GM12874 (cell line): Measurements from ENCODE around the gene KIF1C.

ENCODE experiments used
- CTCF ChIP-seq: IDR thresholded peaks from 2 replicates; pipeline ENCODE4 v1.5.1; 2011; ENCODE audit warnings: low read depth, mild to moderate bottlenecking, control low read depth, low read length, moderate library complexity; ENCODE audit not compliant: insufficient read depth

The KIF1C gene

DNA sequence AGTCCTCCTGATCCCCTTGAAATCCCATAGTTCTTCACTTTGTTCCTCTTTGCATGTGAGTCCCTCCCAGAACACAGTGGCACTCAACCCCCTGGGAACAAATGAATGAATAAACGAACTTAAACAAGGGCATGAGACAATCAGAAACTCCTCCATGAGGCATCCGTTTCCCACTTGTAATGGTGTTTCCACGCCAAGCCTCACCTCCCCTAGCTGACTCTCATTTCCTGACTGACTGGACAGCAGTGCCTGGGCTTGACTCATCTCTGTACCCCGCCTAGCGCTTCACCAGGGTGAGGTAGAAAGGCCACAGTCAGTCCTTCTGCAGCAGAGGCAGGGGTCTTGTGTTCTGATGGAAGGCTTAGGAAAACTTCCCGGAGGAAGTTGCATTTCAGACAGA lies 14.2 kb downstream of the KIF1C start:
- TF ChIP-seq CTCF: no peak

- TF ChIP-seq CTCF: no peak
Measured at GRCh38 chr17:5014357-5014756, 16.6 kb downstream of the KIF1C start.

DNA sequence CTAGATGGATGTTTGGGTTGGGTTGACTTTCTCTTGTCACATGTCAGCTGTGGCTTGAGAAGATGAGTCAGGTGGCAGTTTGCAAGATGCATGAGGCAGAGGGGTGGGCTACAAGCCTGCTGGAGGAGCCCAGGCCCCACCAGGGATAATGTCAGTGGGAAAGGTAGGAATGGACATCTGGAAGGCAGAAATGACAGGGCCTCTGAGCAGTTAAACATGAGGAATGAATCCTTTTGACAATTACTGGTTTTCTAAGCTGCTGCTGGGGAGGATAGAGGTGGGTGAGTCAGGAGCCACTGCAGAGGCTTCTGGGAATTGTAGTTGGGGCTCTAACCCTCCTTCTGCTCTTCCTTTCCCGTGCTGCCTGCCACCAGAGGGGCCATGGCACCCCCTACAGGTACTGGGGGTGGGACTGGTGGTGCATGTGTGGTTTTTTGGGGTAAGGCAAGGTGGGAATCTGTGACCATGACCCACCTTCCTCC lies 21.8 kb downstream of the KIF1C start:
- peak; percentile 48 for TF ChIP-seq CTCF

GRCh38 chr17:5020502-5021023 lies 22.8 kb downstream of the KIF1C start:
- no peak for TF ChIP-seq CTCF

- TF ChIP-seq CTCF: no peak
Measured at GRCh38 chr17:5022171-5022711, 24.5 kb downstream of the KIF1C start.

- TF ChIP-seq CTCF: no peak
Measured at GRCh38 chr17:5023588-5024147, 25.9 kb downstream of the KIF1C start.

DNA sequence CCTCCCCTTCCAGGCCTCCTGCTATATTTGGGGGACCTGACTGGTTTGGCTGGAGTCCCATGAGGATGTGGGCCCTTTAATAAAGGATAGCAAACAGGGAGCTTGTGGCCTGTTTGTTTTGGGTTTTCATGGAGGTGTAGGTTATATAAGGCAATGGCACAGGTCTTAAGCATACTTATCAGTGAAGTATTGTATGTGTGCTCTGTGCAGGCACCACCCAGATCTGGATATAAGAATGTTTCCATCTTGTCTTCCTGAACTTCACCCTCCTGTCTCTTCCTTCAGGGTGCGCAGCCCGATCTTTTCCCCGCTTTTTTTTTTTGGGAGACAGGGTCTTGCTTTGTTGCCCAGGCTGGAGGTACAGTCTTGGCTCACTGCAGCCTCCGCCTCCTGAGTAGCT lies 26.9 kb downstream of the KIF1C start:
- no peak for TF ChIP-seq CTCF

DNA sequence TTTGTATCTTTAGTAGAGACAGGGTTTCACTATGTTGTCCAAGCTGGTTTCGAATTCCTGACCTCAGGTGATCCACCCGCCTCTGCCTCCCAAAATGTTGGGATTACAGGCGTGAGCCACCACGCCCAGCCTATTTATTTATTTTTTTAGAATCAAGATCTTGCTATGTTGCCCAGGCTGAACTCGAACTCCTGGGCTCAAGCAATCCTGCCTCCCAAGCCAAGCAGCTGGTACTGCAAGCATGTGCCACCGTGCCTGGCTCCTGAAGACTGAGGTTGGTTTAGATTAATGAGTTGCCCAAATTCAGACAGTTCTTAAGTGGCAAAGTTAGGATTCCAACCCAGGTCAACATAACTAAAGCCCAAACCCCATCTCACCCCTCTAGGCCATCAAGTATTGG lies 29.5 kb downstream of the KIF1C start:
- no peak for TF ChIP-seq CTCF
